RWPE2 (cell line): ENCODE measurements around the gene MCF2L.

Experiments
- ATAC-seq: fragments of 200-7000 bp; cut with Tn5 transposase; 3 replicates; pipeline ENCODE4 v1.9.1; 2021; ENCODE audit warnings: low read depth
- DNase-seq: peaks from one replicate; pipeline ENCODE4 v3.0.0-alpha.2; 2020; ENCODE audit warnings: low spot score
- H3K27ac ChIP-seq: fragments of 450-650 bp; 2 replicates; pipeline ENCODE4 v1.5.1; 2017; ENCODE audit warnings: mild to moderate bottlenecking; ENCODE audit not compliant: poor library complexity, severe bottlenecking
- H3K27me3 ChIP-seq: fragments of 250-450 bp; sonication (Bioruptor Pico); 2 replicates; pipeline ENCODE4 v1.5.1; 2021; ENCODE audit warnings: mild to moderate bottlenecking, moderate library complexity; ENCODE audit not compliant: insufficient read depth, poor library complexity, severe bottlenecking
- H3K36me3 ChIP-seq: fragments of 250-450 bp; sonication (Bioruptor Pico); 2 replicates; pipeline ENCODE4 v1.5.1; 2020; ENCODE audit warnings: low read depth, mild to moderate bottlenecking, moderate library complexity
- H3K4me1 ChIP-seq: fragments of 250-450 bp; sonication (Bioruptor Pico); 2 replicates; pipeline ENCODE4 v1.5.1; 2021; ENCODE audit warnings: mild to moderate bottlenecking, moderate library complexity; ENCODE audit not compliant: insufficient read depth, poor library complexity, severe bottlenecking
- H3K4me3 ChIP-seq: fragments of 250-450 bp; sonication (Bioruptor Pico); 2 replicates; pipeline ENCODE4 v1.5.1; 2021; ENCODE audit warnings: mild to moderate bottlenecking, moderate library complexity; ENCODE audit not compliant: severe bottlenecking
- H3K9me3 ChIP-seq: fragments of 250-450 bp; sonication (Bioruptor Pico); 2 replicates; pipeline ENCODE4 v1.5.1; 2021; ENCODE audit warnings: mild to moderate bottlenecking, moderate library complexity; ENCODE audit not compliant: severe bottlenecking
- TF ChIP-seq, protein P1 (sequence below): fragments of 450-650 bp; IDR thresholded peaks from one replicate; pipeline ENCODE4 v1.5.1; 2017; ENCODE audit warnings: mild to moderate bottlenecking, moderate library complexity; ENCODE audit not compliant: poor library complexity, severe bottlenecking

Gene MCF2L

DNA sequence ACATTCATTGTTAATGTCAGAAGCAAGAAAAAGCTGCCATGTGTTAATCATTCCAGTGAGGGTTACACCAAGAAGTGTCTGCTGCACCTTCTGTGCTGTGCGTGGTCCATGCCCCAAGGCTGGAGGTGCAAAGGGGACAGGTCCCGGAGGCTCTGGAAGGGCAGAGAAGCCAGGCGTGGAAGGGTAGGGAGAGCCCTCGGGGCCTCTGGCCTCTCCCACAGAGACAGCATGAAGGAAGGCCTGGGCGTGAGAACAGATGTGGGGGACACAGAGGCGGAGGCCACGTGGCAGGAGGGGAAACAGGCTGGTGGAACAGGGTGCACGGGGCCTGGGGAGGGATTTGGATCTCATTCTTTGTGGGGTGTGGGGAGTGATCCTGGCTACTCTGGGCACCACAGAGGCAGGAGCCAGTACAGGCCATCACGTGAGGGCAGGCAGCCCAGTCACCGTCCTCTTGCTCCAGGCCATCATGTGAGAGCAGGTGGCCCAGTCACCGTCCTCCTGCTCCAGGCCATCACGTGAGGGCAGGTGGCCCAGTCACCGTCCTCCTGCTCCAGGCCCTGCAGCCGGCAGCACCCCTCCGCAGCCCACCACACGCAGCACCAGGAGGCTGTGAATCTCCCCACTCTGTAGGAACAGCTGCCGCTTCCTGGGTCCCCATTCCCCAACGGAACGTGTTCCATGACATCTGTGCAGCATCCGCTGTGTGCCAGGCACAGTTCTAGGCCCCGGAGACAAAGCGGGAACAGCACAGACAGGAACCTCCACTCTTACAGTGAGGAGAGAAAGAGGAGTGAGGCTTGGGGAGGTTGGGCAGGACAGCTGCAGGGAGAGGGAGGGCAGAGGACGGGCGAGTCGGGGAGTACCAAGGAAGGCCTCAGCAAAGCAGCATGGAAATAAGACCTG is 126.4 kb downstream of the MCF2L start:
- DNase-seq, result peak; percentile 35
- no peak for ATAC-seq
- Histone ChIP-seq H3K4me1 (no peaks in the 10 kb centered on the region), H3K27ac (no peak overlapping the region), H3K9me3 (no peaks in the 10 kb centered on the region), H3K27me3 (peaks cover 27% of the 10 kb centered on the region), H3K4me3 (no peak overlapping the region), H3K36me3 (no peaks in the 10 kb centered on the region)
- TF ChIP-seq, protein P1, sequence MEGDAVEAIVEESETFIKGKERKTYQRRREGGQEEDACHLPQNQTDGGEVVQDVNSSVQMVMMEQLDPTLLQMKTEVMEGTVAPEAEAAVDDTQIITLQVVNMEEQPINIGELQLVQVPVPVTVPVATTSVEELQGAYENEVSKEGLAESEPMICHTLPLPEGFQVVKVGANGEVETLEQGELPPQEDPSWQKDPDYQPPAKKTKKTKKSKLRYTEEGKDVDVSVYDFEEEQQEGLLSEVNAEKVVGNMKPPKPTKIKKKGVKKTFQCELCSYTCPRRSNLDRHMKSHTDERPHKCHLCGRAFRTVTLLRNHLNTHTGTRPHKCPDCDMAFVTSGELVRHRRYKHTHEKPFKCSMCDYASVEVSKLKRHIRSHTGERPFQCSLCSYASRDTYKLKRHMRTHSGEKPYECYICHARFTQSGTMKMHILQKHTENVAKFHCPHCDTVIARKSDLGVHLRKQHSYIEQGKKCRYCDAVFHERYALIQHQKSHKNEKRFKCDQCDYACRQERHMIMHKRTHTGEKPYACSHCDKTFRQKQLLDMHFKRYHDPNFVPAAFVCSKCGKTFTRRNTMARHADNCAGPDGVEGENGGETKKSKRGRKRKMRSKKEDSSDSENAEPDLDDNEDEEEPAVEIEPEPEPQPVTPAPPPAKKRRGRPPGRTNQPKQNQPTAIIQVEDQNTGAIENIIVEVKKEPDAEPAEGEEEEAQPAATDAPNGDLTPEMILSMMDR, result no peak

DNA sequence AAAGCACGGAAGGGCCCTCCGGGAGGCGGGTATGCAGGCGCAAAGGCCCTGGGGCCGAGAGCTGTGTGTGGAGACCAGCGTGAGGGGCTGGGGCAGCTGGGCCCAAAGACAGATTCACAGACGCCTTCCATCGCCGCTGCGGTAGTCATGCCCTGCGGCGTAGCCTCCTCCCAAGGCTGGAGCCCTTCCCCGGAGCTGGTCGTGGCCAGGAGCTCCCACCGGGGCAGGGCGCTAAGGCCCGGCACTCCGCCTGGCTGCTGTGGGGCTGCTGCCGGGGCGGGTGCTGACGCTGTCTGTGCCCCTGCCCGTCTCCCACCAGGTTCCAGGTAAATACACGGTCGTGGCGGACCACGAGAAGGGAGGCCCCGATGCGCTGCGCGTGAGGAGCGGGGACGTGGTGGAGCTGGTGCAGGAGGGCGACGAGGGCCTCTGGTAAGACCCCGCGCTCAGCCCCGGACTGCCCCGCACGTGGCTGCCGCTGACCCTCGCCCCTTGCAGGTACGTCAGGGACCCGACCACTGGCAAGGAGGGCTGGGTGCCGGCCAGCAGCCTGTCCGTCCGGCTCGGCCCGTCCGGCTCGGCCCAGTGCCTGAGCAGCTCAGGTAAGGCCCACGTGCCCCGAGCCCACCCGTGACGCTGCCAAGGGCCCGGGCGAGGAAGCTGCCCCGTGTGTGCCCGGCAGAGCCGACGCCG is 127.2 kb downstream of the MCF2L start:
- no peak for DNase-seq
- Histone ChIP-seq H3K4me3 (no peak overlapping the region), H3K27me3 (peaks cover 27% of the 10 kb centered on the region), H3K27ac (no peak overlapping the region), H3K36me3 (no peaks in the 10 kb centered on the region), H3K9me3 (no peaks in the 10 kb centered on the region), H3K4me1 (no peaks in the 10 kb centered on the region)
- TF ChIP-seq, protein P1, result no peak
- no peak for ATAC-seq

DNA sequence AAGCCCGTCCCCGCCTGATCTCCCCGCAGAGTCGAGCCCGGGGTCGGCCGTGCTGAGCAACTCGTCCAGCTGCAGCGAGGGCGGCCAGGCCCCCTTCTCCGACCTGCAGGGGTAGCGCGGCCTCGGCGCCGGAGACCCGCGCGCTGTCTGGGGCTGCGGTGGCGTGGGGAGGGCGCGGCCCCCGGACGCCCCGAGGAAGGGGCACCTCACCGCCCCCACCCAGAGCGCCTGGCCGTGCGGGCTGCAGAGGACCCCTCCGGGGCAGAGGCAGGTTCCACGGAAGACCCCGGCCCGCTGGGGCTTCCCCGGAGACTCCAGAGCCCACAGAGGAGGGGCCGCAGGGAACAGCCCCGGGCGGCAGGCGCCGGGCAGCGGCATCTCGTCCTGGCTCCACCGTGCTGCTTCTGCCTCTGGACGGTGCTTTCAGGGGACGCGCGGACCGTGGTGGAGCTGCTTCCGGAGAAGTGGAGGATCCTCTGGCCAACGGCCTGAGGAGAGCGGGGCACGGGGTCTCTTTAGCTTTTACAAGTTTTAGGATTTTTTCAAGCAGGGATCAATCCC is 127.8 kb downstream of the MCF2L start:
- TF ChIP-seq, protein P1, result no peak
- no peak for ATAC-seq

DNA sequence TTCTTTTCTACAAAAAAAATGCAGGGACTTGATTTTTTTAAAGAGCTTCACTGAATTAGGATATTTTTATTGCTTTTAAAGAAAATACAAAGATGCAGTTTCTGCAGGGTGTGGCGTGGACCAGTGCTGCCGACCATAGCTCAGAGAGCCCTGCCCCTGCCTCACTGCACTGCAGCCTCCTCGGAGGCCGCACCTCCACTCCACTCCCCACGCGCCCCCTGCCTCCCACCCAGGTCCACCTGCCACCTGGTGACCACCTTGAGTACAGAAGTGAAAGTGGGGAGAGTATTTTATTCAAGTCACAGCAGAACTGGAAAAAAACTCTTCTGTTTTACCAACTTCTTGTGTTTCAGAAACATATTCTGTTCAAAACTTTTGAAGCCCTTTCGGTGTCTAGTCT is 128.6 kb downstream of the MCF2L start:
- no peaks in the 10 kb centered on the region for H3K36me3 ChIP-seq
- no peak overlapping the region for H3K4me3 ChIP-seq
- no peak for ATAC-seq
- no peaks in the 10 kb centered on the region for H3K4me1 ChIP-seq
- TF ChIP-seq, protein P1, result no peak
- H3K27me3 ChIP-seq, result peaks cover 30% of the 10 kb centered on the region
- no peaks in the 10 kb centered on the region for H3K9me3 ChIP-seq
- H3K27ac ChIP-seq, result no peak overlapping the region
- no peak for DNase-seq

More for the DNA sequence above, 127.8 kb downstream of the MCF2L start:
- Histone ChIP-seq H3K27me3 (peaks cover 29% of the 10 kb centered on the region), H3K4me1 (no peaks in the 10 kb centered on the region), H3K4me3 (no peak overlapping the region), H3K36me3 (no peaks in the 10 kb centered on the region), H3K9me3 (no peaks in the 10 kb centered on the region), H3K27ac (no peak overlapping the region)
- DNase-seq, result no peak
